Aortic smooth muscle cell (primary cell): ENCODE results near the gene ZNF227. TPM values are rescaled to one million over a fixed set of nuclear protein-coding genes. Genes with fewer than 3 reads are reported as not detected.

ENCODE experiments used
- total RNA-seq: library from RNA; depleted of rRNA; stranded (reverse); fragments of >200 nt; gene quantifications from 2 replicates; pipeline ENCODE4 v1.2.3, GENCODE V29; 2014

ZNF227 gene
- total RNA-seq, result 22.5 and 24.3 TPM in 2 replicates

DNA sequence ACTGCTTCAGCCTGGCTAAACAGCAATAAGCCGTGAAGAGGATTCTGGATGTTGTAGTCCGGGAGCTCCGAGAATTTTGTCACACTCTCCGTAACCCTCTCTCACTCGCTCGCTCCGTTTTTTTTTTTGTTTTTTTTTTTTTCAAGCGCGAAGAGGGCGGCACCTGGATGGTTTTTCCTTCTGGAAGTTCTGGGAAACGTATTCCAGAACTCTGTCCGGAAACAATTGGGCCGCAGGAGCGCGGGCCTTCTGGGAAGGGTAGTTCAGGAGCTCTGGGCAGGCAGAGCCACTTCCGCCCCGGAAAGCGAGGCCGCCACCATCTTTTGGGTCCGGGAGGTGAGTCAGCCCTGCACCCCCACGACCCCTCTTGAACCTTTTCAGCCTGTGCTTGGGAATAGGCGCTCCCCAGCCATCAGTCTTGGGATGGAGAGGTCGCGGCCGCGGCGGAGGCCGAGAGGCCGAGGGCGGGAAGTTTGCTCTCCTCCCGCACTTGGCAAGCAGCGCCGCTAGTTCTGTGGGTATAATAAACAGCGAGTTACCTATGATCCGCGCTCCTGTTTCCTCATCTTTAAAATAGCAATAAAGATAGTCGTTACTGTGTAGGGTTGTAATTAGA lies at the start of gene ZNF227:
Gene ZNF227 (plus strand): TSS at position 283 of the 616 bp plus-strand sequence. CDS start 5,261 bp downstream, outside the sequence.

DNA sequence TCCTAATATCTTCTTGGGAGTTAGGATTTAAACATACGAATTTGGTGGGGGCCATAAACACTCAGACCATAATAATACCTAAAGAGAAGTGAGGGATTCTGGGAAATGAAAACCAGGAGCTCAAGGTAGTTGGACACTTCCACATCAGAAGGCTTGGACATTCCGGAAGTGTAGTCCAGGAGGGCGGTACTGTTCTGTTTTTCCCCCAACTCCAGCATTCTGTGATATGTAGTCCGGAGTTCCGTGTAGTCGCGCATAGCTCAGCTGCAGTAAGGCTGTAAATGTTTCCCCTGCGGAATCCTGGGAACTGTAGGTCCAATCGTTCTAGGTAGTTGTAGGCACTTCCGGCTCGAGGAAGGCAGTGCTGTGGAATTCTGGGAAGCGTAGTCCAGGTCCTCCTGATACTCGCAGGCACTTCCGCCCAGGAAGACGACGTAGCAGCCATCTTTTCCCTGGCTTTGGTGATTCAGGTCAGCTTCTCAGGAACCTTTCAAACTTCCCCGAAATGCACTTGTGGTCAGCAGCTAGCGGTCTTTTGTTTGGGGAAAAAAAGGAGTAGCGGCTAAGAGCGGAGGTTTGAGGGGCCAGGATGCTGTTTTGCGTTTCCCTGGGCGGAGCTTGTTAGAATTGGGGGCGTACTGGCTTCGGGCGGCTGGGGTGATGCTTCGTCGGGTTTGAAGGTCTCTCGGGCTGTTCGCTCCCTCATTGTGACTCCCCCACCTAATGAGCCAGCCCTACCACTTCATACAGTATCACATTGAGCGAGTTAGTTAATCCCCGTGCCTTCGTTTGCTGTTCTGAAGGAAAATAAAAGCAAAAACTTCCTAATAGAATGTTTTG lies 47.4 kb upstream of the ZNF227 start, which contains the start of gene ZNF226:
Gene ZNF226 (plus strand): TSS at position 428 of the 840 bp plus-strand sequence. CDS start 4,981 bp downstream, outside the sequence.

Other genes with a start within 250 kb of the ZNF227 start
- 8.9 and 9.4 TPM in 2 replicates for gene ZNF155, start 228.3 kb upstream of the ZNF227 start, total RNA-seq
- 3.2 and 4.1 TPM in 2 replicates for gene ZNF230, start 209.6 kb upstream of the ZNF227 start, total RNA-seq
- 7.1 and 7.5 TPM in 2 replicates for gene ZNF222, start 187.2 kb upstream of the ZNF227 start, total RNA-seq
- gene ZNF223, start 160.5 kb upstream of the ZNF227 start, total RNA-seq, result 4.6 and 4.8 TPM in 2 replicates
- gene ZNF284, start 140.4 kb upstream of the ZNF227 start, total RNA-seq, result 3.3 and 3.7 TPM in 2 replicates
- gene ZNF224, start 118.2 kb upstream of the ZNF227 start, total RNA-seq, result 23.1 and 27.4 TPM in 2 replicates
- 7.1 and 7.8 TPM in 2 replicates for gene ZNF225, start 99.1 kb upstream of the ZNF227 start, total RNA-seq
- gene ZNF234, start 71.0 kb upstream of the ZNF227 start, total RNA-seq, result 12.4 and 16.6 TPM in 2 replicates
- gene ZNF226, start 47.4 kb upstream of the ZNF227 start, total RNA-seq, result 21.4 and 22.1 TPM in 2 replicates
- 1.8 and 2.2 TPM in 2 replicates for gene ZNF233, start 47.4 kb downstream of the ZNF227 start, total RNA-seq
- gene ZNF235, start 92.5 kb downstream of the ZNF227 start, total RNA-seq, result 2.9 TPM in 2 replicates
- gene ZNF112, start 144.1 kb downstream of the ZNF227 start, total RNA-seq, result 7.5 and 9.1 TPM in 2 replicates
- 2.4 and 4.0 TPM in 2 replicates for gene ZNF285, start 189.1 kb downstream of the ZNF227 start, total RNA-seq
- 11.9 and 12.2 TPM in 2 replicates for gene ZNF229, start 235.9 kb downstream of the ZNF227 start, total RNA-seq